Vagina (tissue), 2 donors: Measurements from ENCODE around the gene ST8SIA5. TPM values are rescaled to one million over a fixed set of nuclear protein-coding genes. Genes with fewer than 3 reads are reported as not detected.

Experiments used
- DNase-seq, 2 donors: peaks; one replicate each; pipeline ENCODE4 v3.0.0-alpha.2; 2017; ENCODE audit errors: extremely low spot score in 2 of 2
- H3K27ac ChIP-seq: fragments of 200-600 bp; sonication (generic); one replicate; pipeline ENCODE4 v1.5.1; 2019
- H3K27me3 ChIP-seq: fragments of 200-600 bp; sonication (generic); one replicate; pipeline ENCODE4 v1.5.1; 2019
- H3K36me3 ChIP-seq, 2 donors: fragments of 200-600 bp; sonication (generic); one replicate each; pipeline ENCODE4 v1.5.1; 2017 to 2019
- H3K4me1 ChIP-seq: fragments of 200-600 bp; sonication (generic); one replicate; pipeline ENCODE4 v1.5.1; 2019
- H3K4me3 ChIP-seq, 2 donors: fragments of 200-600 bp; sonication (generic); 1 replicate in 1 of 2; 2 replicates in 1 of 2; pipeline ENCODE4 v1.5.1; 2016 to 2019
- H3K9me3 ChIP-seq: fragments of 200-600 bp; sonication (generic); one replicate; pipeline ENCODE4 v1.5.1; 2019
- POLR2A ChIP-seq, 2 donors: fragments of 450-650 bp; IDR thresholded peaks; one replicate each; pipeline ENCODE4 v1.6.1; 2017; ENCODE audit warnings: antibody characterized with exemption in 2 of 2, mild to moderate bottlenecking in 2 of 2, moderate library complexity in 2 of 2
- POLR2AphosphoS5 ChIP-seq, 2 donors: sonication (generic); formaldehyde crosslinking; IDR thresholded peaks; one replicate each; pipeline ENCODE4 v1.9.0; 2017; ENCODE audit warnings: antibody characterized with exemption in 2 of 2, mild to moderate bottlenecking in 2 of 2, low read depth in 1 of 2; ENCODE audit not compliant: insufficient read depth in 1 of 2
- intact Hi-C: fragments of 100-400 bp; cut with DNase I; formaldehyde crosslinking; loops from one replicate; pipeline ENCODE4 v1.15.1; 2023
- total RNA-seq: library from RNA; depleted of rRNA; stranded (reverse); fragments of >200 nt; gene quantifications from one replicate; pipeline ENCODE4 v1.2.3, GENCODE V29; 2016
- TF ChIP-seq, protein P1 (sequence below), 3 experiments: fragments of 450-650 bp in 2 of 3; fragments of 200-600 bp in 1 of 3; sonication (generic) in 1 of 3; IDR thresholded peaks; one replicate each; pipeline ENCODE4 v1.5.1; 2017 to 2019; ENCODE audit warnings: antibody characterized with exemption in 3 of 3, mild to moderate bottlenecking in 2 of 3, moderate library complexity in 2 of 3

The ST8SIA5 gene
- total RNA-seq, 1 donor from 2014 or later = not detected

DNA sequence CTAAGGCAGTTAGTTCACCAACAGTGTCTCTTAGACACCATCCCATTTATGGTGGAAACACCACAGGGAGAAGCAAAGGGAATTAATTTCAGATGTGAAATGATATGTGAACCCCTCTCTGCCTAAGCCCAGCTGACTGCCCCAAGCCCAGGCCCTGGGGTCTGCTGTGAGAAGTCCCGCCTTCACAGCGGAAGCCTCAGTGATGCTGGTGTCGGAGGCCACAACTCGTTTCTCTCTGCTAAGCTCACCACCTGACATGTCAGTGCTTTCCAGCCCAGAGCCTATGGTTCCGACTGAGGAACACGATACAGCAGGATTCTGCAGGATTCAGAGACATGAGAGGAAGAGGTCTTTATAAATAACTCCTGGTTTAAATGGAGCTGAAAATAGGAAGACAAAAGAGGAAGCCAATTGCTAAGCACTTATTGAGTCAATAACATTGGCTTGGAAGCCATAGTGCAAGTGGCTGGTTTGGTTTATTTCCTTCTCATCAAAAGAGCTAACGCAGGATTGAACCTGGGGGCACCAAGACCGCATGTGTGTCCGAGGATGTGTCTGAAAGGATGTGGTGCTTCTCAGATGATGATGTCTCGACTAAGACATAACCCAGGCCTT is 78.0 kb downstream of the ST8SIA5 start:
- Histone ChIP-seq H3K36me3 (no peaks in the 10 kb centered on the region), H3K9me3 (no peaks in the 10 kb centered on the region), H3K27ac (no peak overlapping the region), H3K27me3 (no peaks in the 10 kb centered on the region), H3K4me1 (no peaks in the 10 kb centered on the region), H3K4me3 (no peak overlapping the region)
- intact Hi-C loops = no loop called here
- TF ChIP-seq POLR2A (IDR thresholded peaks at IDR 0.05) (no peak), POLR2AphosphoS5 (IDR thresholded peaks at IDR 0.05; ENCODE audit: insufficient read depth in 1 of 2, low read depth in 1 of 2) (no peak)
- TF ChIP-seq, protein P1, sequence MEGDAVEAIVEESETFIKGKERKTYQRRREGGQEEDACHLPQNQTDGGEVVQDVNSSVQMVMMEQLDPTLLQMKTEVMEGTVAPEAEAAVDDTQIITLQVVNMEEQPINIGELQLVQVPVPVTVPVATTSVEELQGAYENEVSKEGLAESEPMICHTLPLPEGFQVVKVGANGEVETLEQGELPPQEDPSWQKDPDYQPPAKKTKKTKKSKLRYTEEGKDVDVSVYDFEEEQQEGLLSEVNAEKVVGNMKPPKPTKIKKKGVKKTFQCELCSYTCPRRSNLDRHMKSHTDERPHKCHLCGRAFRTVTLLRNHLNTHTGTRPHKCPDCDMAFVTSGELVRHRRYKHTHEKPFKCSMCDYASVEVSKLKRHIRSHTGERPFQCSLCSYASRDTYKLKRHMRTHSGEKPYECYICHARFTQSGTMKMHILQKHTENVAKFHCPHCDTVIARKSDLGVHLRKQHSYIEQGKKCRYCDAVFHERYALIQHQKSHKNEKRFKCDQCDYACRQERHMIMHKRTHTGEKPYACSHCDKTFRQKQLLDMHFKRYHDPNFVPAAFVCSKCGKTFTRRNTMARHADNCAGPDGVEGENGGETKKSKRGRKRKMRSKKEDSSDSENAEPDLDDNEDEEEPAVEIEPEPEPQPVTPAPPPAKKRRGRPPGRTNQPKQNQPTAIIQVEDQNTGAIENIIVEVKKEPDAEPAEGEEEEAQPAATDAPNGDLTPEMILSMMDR (IDR thresholded peaks at IDR 0.05) = no peak
- no peak for DNase-seq

DNA sequence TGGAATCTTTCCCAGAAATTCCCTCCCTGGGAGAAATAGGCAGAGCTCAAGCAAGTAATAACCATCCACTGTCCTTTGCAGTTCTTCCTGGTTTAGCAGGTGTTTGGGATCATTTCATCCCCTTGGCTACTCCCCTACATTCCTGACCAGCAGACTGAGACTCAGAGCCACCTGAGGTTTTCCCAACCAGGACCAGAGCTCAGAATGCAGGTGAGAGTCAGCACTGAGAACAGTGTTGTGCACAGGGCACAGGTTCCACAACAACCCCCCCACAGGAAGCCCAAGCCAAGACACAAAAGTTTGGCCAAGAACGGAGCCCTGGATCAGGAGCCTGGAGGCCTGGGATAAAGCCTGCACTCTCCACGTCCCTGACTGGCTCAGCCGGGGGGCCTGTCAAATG is 78.8 kb downstream of the ST8SIA5 start:
- Histone ChIP-seq H3K4me3 (no peak overlapping the region), H3K9me3 (no peaks in the 10 kb centered on the region), H3K27me3 (no peaks in the 10 kb centered on the region), H3K36me3 (no peaks in the 10 kb centered on the region), H3K4me1 (no peaks in the 10 kb centered on the region), H3K27ac (no peak overlapping the region)
- DNase-seq = no peak
- TF ChIP-seq, protein P1 (IDR thresholded peaks at IDR 0.05) = no peak
- TF ChIP-seq POLR2A (IDR thresholded peaks at IDR 0.05) (no peak), POLR2AphosphoS5 (IDR thresholded peaks at IDR 0.05; ENCODE audit: insufficient read depth in 1 of 2, low read depth in 1 of 2) (no peak)
- intact Hi-C loops = no loop called here

DNA sequence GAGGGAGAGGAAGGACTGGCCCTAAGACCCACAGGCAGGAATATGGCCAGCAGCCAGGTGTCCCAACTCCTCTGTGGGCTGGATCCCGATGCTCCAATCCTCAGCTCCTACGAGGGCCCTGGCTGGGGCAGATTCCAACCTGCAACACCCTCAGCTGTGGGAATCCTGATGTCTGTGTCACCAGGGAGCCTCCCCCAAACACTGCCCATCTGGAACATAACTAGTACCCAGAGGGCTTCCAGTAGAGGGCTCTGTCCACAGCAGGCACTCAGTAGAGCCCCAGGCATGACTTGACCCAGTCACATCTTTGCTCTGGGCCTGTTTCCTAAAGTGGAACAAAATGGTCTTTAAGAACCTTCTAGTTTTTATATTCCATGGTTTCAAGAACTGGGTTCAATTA is 79.2 kb downstream of the ST8SIA5 start:
- no peak for TF ChIP-seq POLR2AphosphoS5 (IDR thresholded peaks at IDR 0.05; ENCODE audit: insufficient read depth in 1 of 2, low read depth in 1 of 2)
- TF ChIP-seq, protein P1 (IDR thresholded peaks at IDR 0.05) = no peak
- no peak for TF ChIP-seq POLR2A (IDR thresholded peaks at IDR 0.05)
- no peaks in the 10 kb centered on the region for H3K9me3 ChIP-seq
- no peaks in the 10 kb centered on the region for H3K4me1 ChIP-seq
- no peaks in the 10 kb centered on the region for H3K36me3 ChIP-seq
- H3K27ac ChIP-seq = no peak overlapping the region
- no peak for DNase-seq
- intact Hi-C loops = no loop called here
- no peaks in the 10 kb centered on the region for H3K27me3 ChIP-seq
- H3K4me3 ChIP-seq = no peak overlapping the region

DNA sequence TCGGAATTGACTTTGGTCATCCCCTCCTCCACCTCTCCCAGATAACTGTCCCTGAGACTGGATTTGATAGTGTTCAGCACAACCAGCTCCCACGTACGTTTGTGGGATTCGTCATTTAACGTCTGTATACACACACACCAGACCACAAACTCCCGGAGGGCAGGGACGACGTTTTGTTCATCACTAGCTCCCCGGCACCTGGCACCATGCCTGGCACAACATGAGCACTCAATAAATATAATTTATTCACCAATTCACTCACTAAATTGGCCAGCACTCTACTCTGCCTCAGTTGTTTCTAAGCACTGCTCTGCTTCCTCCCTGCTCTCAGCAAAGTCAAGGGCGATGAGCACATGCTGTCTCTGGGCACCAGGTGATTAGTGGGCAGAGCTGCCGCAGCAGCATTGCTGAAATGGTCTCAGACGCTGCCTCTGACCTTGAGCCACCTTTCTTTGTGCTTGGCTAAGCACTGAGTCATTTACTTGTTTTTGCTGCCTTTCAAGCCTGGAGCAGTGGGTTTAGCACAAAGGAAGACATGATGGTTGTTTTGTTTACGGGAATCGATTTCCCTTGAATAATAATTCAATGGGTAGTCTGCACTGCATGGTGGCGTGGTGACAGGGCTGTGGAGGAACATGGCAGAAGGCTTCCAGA is 80.5 kb downstream of the ST8SIA5 start:
- intact Hi-C loops = no loop called here
- Histone ChIP-seq H3K4me3 (no peak overlapping the region), H3K27me3 (no peaks in the 10 kb centered on the region), H3K36me3 (no peaks in the 10 kb centered on the region), H3K9me3 (no peaks in the 10 kb centered on the region), H3K27ac (no peak overlapping the region), H3K4me1 (no peaks in the 10 kb centered on the region)
- DNase-seq = no peak
- TF ChIP-seq POLR2A (IDR thresholded peaks at IDR 0.05) (no peak), POLR2AphosphoS5 (IDR thresholded peaks at IDR 0.05; ENCODE audit: insufficient read depth in 1 of 2, low read depth in 1 of 2) (no peak)
- TF ChIP-seq, protein P1 (IDR thresholded peaks at IDR 0.05) = no peak

DNA sequence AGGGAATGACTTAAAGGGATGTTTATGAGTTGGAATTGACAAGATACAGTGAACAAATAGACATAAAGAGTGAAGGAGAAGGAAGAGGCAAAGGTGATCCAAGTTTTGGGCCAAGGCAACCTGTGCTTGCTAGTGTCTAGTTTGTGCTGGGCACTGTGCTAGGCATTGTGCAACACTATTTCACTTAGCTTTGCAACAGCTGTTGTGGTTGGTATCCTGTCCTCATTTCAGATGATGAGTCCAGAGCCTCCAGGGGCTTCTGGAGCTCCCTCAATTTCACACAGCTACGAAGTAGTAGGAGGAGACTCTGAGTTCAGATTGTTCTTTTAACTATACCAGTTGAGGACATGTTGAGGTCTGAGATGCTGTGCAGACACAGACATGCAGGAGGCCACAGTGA is 81.7 kb downstream of the ST8SIA5 start:
- no peak for TF ChIP-seq POLR2A (IDR thresholded peaks at IDR 0.05)
- TF ChIP-seq, protein P1 (IDR thresholded peaks at IDR 0.05) = no peak
- TF ChIP-seq POLR2AphosphoS5 (IDR thresholded peaks at IDR 0.05; ENCODE audit: insufficient read depth in 1 of 2, low read depth in 1 of 2) = no peak
- intact Hi-C loops = no loop called here

More for the DNA sequence above, 81.7 kb downstream of the ST8SIA5 start:
- no peaks in the 10 kb centered on the region for H3K9me3 ChIP-seq
- no peaks in the 10 kb centered on the region for H3K36me3 ChIP-seq
- no peak for DNase-seq
- no peak overlapping the region for H3K27ac ChIP-seq
- H3K4me1 ChIP-seq = no peaks in the 10 kb centered on the region
- no peaks in the 10 kb centered on the region for H3K27me3 ChIP-seq
- no peak overlapping the region for H3K4me3 ChIP-seq
